RKO (cell line): ENCODE data around the gene ETFA.

Experiments
- DNase-seq: peaks from one replicate; pipeline ENCODE4 v3.0.0-alpha.2; 2016; ENCODE audit warnings: low spot score

The ETFA gene

GRCh38 chr15:76173317-76173834 lies 137.9 kb downstream of the ETFA start:
- no peak for DNase-seq

- DNase-seq: no peak
These were observed 138.5 kb downstream of the ETFA start for GRCh38 chr15:76172782-76173181.

- DNase-seq: no peak
These were observed 141.1 kb downstream of the ETFA start for GRCh38 chr15:76169911-76170800.

- no peak for DNase-seq
These were observed 142.3 kb downstream of the ETFA start for GRCh38 chr15:76169018-76169417.

GRCh38 chr15:76168237-76168984 lies 142.9 kb downstream of the ETFA start:
- DNase-seq: no peak

GRCh38 chr15:76165951-76166350 lies 145.3 kb downstream of the ETFA start:
- no peak for DNase-seq
